H9 (cell line): ENCODE measurements around the gene CDH26. TPM values are rescaled to one million over a fixed set of nuclear protein-coding genes. Genes with fewer than 3 reads are reported as not detected.

Experiments
- DNase-seq: peaks from one replicate; pipeline ENCODE4 v3.0.0-alpha.2; 2017
- H2AFZ ChIP-seq: one replicate; pipeline ENCODE4 v1.6.1; 2013; ENCODE audit warnings: mild to moderate bottlenecking, low read length, control low read depth, moderate library complexity
- H2AK5ac ChIP-seq: 2 replicates; pipeline ENCODE4 v1.6.1; 2013; ENCODE audit warnings: low read length, control low read depth, mixed read lengths; ENCODE audit not compliant: insufficient read length
- H2BK120ac ChIP-seq: one replicate; pipeline ENCODE4 v1.6.1; 2013; ENCODE audit warnings: low read depth, mild to moderate bottlenecking, low read length, control low read depth, inconsistent platforms; ENCODE audit not compliant: poor library complexity, severe bottlenecking
- H2BK12ac ChIP-seq: 2 replicates; pipeline ENCODE4 v1.6.1; 2013; ENCODE audit warnings: low read length, control low read depth, mixed read lengths, low read depth; ENCODE audit not compliant: insufficient read length
- H2BK15ac ChIP-seq: 2 replicates; pipeline ENCODE4 v1.6.1; 2013; ENCODE audit warnings: low read depth, low read length, control low read depth
- H2BK20ac ChIP-seq: one replicate; pipeline ENCODE4 v1.6.1; 2013; ENCODE audit warnings: low read depth, mild to moderate bottlenecking, low read length, control low read depth, inconsistent platforms; ENCODE audit not compliant: poor library complexity, severe bottlenecking
- H2BK5ac ChIP-seq: 2 replicates; pipeline ENCODE4 v1.6.1; 2013; ENCODE audit warnings: low read length, control low read depth, mixed read lengths; ENCODE audit not compliant: insufficient read length
- H3K14ac ChIP-seq: 2 replicates; pipeline ENCODE4 v1.6.1; 2013; ENCODE audit warnings: low read length, control low read depth; ENCODE audit not compliant: insufficient read depth
- H3K18ac ChIP-seq: 2 replicates; pipeline ENCODE4 v1.6.1; 2013; ENCODE audit warnings: low read depth, mild to moderate bottlenecking, mixed read lengths, low read length, control low read depth; ENCODE audit not compliant: insufficient read length
- H3K23ac ChIP-seq: 2 replicates; pipeline ENCODE4 v1.6.1; 2013; ENCODE audit warnings: low read length, control low read depth, mixed read lengths, low read depth; ENCODE audit not compliant: insufficient read length
- H3K23me2 ChIP-seq: 2 replicates; pipeline ENCODE4 v1.6.1; 2013; ENCODE audit warnings: low read depth, mild to moderate bottlenecking, mixed read lengths, low read length, control low read depth; ENCODE audit not compliant: insufficient read length, poor library complexity, severe bottlenecking
- H3K27ac ChIP-seq: 2 replicates; pipeline ENCODE4 v1.5.1; 2013; ENCODE audit warnings: low read length, control low read depth, mixed read lengths, low read depth; ENCODE audit not compliant: insufficient read length
- H3K27me3 ChIP-seq: 2 replicates; pipeline ENCODE4 v1.6.1; 2013; ENCODE audit warnings: low read length, control low read depth, inconsistent platforms; ENCODE audit not compliant: insufficient read depth
- H3K4ac ChIP-seq: 2 replicates; pipeline ENCODE4 v1.6.1; 2013; ENCODE audit warnings: low read depth, mild to moderate bottlenecking, control low read depth, inconsistent platforms, low read length, moderate library complexity
- H3K4me1 ChIP-seq: 2 replicates; pipeline ENCODE4 v1.6.1; 2013; ENCODE audit warnings: low read length, control low read depth, inconsistent platforms; ENCODE audit not compliant: insufficient read depth
- H3K4me2 ChIP-seq: 2 replicates; pipeline ENCODE4 v1.6.1; 2013; ENCODE audit warnings: low read length, control low read depth, mixed read lengths; ENCODE audit not compliant: insufficient read length, insufficient read depth
- H3K56ac ChIP-seq: 2 replicates; pipeline ENCODE4 v1.6.1; 2013; ENCODE audit warnings: low read depth, mild to moderate bottlenecking, mixed read lengths, low read length, control low read depth; ENCODE audit not compliant: insufficient read length
- H3K79me1 ChIP-seq: 2 replicates; pipeline ENCODE4 v1.6.1; 2013; ENCODE audit warnings: low read depth, mild to moderate bottlenecking, moderate library complexity, low read length, control low read depth, inconsistent platforms; ENCODE audit not compliant: insufficient read depth, poor library complexity, severe bottlenecking
- H3K79me2 ChIP-seq: 2 replicates; pipeline ENCODE4 v1.6.1; 2013; ENCODE audit warnings: low read length, control low read depth, inconsistent platforms; ENCODE audit not compliant: insufficient read depth
- H3K9ac ChIP-seq: 2 replicates; pipeline ENCODE4 v1.6.1; 2013; ENCODE audit warnings: low read length, control low read depth, mixed read lengths; ENCODE audit not compliant: insufficient read length; ENCODE audit errors: extremely low read depth
- H3K9me3 ChIP-seq: one replicate; pipeline ENCODE4 v1.6.1; 2013; ENCODE audit warnings: low read depth, low read length, inconsistent platforms; ENCODE audit not compliant: control insufficient read depth
- H3T11ph ChIP-seq: one replicate; pipeline ENCODE4 v1.6.1; 2013; ENCODE audit warnings: mild to moderate bottlenecking, low read length, control low read depth, inconsistent platforms
- H4K20me1 ChIP-seq: one replicate; pipeline ENCODE4 v1.6.1; 2013; ENCODE audit not compliant: control insufficient read depth, insufficient read length, insufficient read depth
- H4K5ac ChIP-seq: 2 replicates; pipeline ENCODE4 v1.6.1; 2013; ENCODE audit warnings: low read depth, mild to moderate bottlenecking, mixed read lengths, low read length, control low read depth; ENCODE audit not compliant: insufficient read length
- H4K8ac ChIP-seq: replicated peaks from 2 replicates; pipeline ENCODE4 v1.6.1; 2013; ENCODE audit warnings: low read length, control low read depth, mixed read lengths, low read depth; ENCODE audit not compliant: insufficient read length
- H4K91ac ChIP-seq: 2 replicates; pipeline ENCODE4 v1.6.1; 2013; ENCODE audit warnings: low read depth, mild to moderate bottlenecking, moderate library complexity, mixed read lengths, low read length, control low read depth; ENCODE audit not compliant: insufficient read length
- H3K27ac Mint-ChIP-seq, 3 experiments: 2 replicates in 2 of 3; 3 replicates in 1 of 3; pipeline ENCODE4 v1.8.0; 2020 to 2021; ENCODE audit warnings: mixed read lengths in 3 of 3, mild to moderate bottlenecking in 1 of 3, moderate library complexity in 1 of 3
- H3K27me3 Mint-ChIP-seq: 2 replicates; pipeline ENCODE4 v1.8.0; 2021; ENCODE audit warnings: low read depth, mild to moderate bottlenecking, moderate library complexity, mixed read lengths
- H3K36me3 Mint-ChIP-seq, 3 experiments: 2 replicates in 2 of 3; 3 replicates in 1 of 3; pipeline ENCODE4 v1.8.0; 2020 to 2021; ENCODE audit warnings: low read depth in 3 of 3, mixed read lengths in 3 of 3; ENCODE audit not compliant: insufficient read depth in 1 of 3
- H3K4me1 Mint-ChIP-seq, 2 experiments: 2 replicates each; pipeline ENCODE4 v1.8.0; 2020; ENCODE audit warnings: mixed read lengths in 2 of 2
- H3K4me3 Mint-ChIP-seq, 2 experiments: 2 replicates in 1 of 2; 3 replicates in 1 of 2; pipeline ENCODE4 v1.8.0; 2020 to 2021; ENCODE audit warnings: mild to moderate bottlenecking in 2 of 2, mixed read lengths in 2 of 2, moderate library complexity in 1 of 2
- H3K9me3 Mint-ChIP-seq, 2 experiments: 2 replicates in 1 of 2; 3 replicates in 1 of 2; pipeline ENCODE4 v1.8.0; 2020; ENCODE audit warnings: mild to moderate bottlenecking in 2 of 2, mixed read lengths in 2 of 2, moderate library complexity in 1 of 2
- WGBS: extraction: QIAGEN DNeasy Blood & Tissue Kit; methylation state at CpG from one replicate; pipeline ENCODE4 v1.1.7; 2013; ENCODE audit warnings: missing lambda C conversion rate, low lambda C conversion rate, mixed read lengths; ENCODE audit not compliant: insufficient read length; ENCODE audit errors: extremely low coverage; 5-methylcytosine and 5-hydroxymethylcytosine counted together
- total RNA-seq: library from RNA; stranded (reverse); gene quantifications from 2 replicates; pipeline ENCODE4 v1.2.1, GENCODE V29; 2021
- TF ChIP-seq, protein P1 (sequence below): fragments of 200-600 bp; sonication (generic); conservative IDR thresholded peaks from 3 replicates; pipeline ENCODE4 v1.8.0; 2021; ENCODE audit warnings: antibody characterized with exemption, mild to moderate bottlenecking

The CDH26 gene
- total RNA-seq, 1 experiment from 2014 or later = 0.79 TPM

DNA sequence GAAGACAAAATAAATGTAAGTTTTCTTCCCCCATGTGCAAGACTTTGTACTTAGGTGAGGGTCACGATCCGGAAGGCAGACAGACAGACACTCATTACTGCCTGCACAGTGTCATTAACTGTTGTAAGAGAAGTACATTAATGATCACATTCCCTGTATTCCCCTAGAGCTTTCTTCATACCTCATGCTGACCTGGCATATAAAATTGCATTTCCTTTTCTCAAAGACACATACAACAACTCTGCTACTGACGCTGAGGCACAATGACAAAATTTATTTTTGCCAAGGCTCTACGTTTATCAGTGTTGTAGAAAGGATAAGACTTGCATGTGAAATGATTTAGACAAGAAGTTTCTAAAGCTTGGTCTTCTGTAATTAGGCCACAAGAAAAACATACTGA is 21.8 kb upstream of the CDH26 start:
- no peak overlapping the region for H3K4ac ChIP-seq
- H2BK15ac ChIP-seq = no peak overlapping the region
- Mint-ChIP-seq H3K9me3 (peaks cover 6% of the 10 kb centered on the region in 2 experiments; a peak in 3 of 5 replicates), H3K27me3 (peaks cover 52% of the 10 kb centered on the region), H3K27ac (no peak overlapping the region), H3K4me1 (peaks cover 11 to 14% of the 10 kb centered on the region in 2 experiments), H3K4me3 (no peak overlapping the region), H3K36me3 (peaks cover 4 to 8% (median 5%) of the 10 kb centered on the region in 3 experiments)
- no CpG with 5 or more reads among the region's 4 CpGs for WGBS
- H2AK5ac ChIP-seq = no peak overlapping the region
- no peaks in the 10 kb centered on the region for H3K9me3 ChIP-seq
- no peak overlapping the region for H2BK20ac ChIP-seq
- no peak overlapping the region for H3K4me2 ChIP-seq
- no peak overlapping the region for H3T11ph ChIP-seq
- no peak overlapping the region for H3K23ac ChIP-seq
- peaks cover 10% of the 10 kb centered on the region; the same call in 1 of the 2 replicates for H3K27me3 ChIP-seq
- H3K79me1 ChIP-seq = no peaks in the 10 kb centered on the region
- H4K5ac ChIP-seq = no peak overlapping the region
- no peaks in the 10 kb centered on the region for H3K79me2 ChIP-seq
- no peak overlapping the region for H3K56ac ChIP-seq
- H4K20me1 ChIP-seq = no peaks in the 10 kb centered on the region
- H3K14ac ChIP-seq = no peak overlapping the region
- H2BK120ac ChIP-seq = no peak overlapping the region
- no peak overlapping the region for H4K8ac ChIP-seq
- H2BK5ac ChIP-seq = no peak overlapping the region
- no peak overlapping the region for H4K91ac ChIP-seq
- H3K23me2 ChIP-seq = peaks cover 9% of the 10 kb centered on the region
- TF ChIP-seq, protein P1, sequence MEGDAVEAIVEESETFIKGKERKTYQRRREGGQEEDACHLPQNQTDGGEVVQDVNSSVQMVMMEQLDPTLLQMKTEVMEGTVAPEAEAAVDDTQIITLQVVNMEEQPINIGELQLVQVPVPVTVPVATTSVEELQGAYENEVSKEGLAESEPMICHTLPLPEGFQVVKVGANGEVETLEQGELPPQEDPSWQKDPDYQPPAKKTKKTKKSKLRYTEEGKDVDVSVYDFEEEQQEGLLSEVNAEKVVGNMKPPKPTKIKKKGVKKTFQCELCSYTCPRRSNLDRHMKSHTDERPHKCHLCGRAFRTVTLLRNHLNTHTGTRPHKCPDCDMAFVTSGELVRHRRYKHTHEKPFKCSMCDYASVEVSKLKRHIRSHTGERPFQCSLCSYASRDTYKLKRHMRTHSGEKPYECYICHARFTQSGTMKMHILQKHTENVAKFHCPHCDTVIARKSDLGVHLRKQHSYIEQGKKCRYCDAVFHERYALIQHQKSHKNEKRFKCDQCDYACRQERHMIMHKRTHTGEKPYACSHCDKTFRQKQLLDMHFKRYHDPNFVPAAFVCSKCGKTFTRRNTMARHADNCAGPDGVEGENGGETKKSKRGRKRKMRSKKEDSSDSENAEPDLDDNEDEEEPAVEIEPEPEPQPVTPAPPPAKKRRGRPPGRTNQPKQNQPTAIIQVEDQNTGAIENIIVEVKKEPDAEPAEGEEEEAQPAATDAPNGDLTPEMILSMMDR = no peak
- no peak for DNase-seq
- no peak overlapping the region for H3K18ac ChIP-seq
- no peaks in the 10 kb centered on the region for H3K4me1 ChIP-seq
- H3K27ac ChIP-seq = no peak overlapping the region
- H2AFZ ChIP-seq = no peak overlapping the region
- no peak overlapping the region for H3K9ac ChIP-seq
- no peak overlapping the region for H2BK12ac ChIP-seq
